T-helper 17 cell (primary cell): ENCODE results near the gene PAK2. TPM values are rescaled to one million over a fixed set of nuclear protein-coding genes. Genes with fewer than 3 reads are reported as not detected.
"Not testable (repeated sequence)": the region's sequence is repeated elsewhere in the genome, so short reads cannot be mapped to it uniquely, and the experiment has no call there.

Experiments used
- ATAC-seq: fragments of 150-1000 bp; cut with Tn5 transposase; 2 replicates; pipeline ENCODE4 v1.10.0; 2021; ENCODE audit warnings: mild to moderate bottlenecking, moderate library complexity
- DNase-seq, 3 donors: peaks; one replicate each; pipeline versions ENCODE4 v3.0.0 to v3.0.0-alpha.2; 2020 to 2021
- H3K9me3 ChIP-seq: one replicate; pipeline ENCODE4 v1.7.0; 2013; ENCODE audit warnings: low read length, mild to moderate bottlenecking; ENCODE audit not compliant: control insufficient read depth, poor library complexity, severe bottlenecking
- H3K27ac Mint-ChIP-seq: one replicate; pipeline ENCODE4 v1.8.0; 2022; ENCODE audit warnings: mild to moderate bottlenecking, moderate library complexity, mixed read lengths
- H3K27me3 Mint-ChIP-seq: one replicate; pipeline ENCODE4 v1.8.0; 2022; ENCODE audit warnings: mixed read lengths
- H3K36me3 Mint-ChIP-seq: one replicate; pipeline ENCODE4 v1.8.0; 2022; ENCODE audit warnings: low read depth, mixed read lengths
- H3K4me1 Mint-ChIP-seq: one replicate; pipeline ENCODE4 v1.8.0; 2022; ENCODE audit warnings: mild to moderate bottlenecking, mixed read lengths
- H3K4me3 Mint-ChIP-seq: one replicate; pipeline ENCODE4 v1.8.0; 2022; ENCODE audit warnings: mild to moderate bottlenecking, moderate library complexity, mixed read lengths
- total RNA-seq, 4 donors: library from RNA in 2 of 4; stranded (reverse) in 2 of 4; gene quantifications; one replicate each; pipeline ENCODE4 v1.2.3 and lab custom pipeline; 2022 to 2026

PAK2 gene
- total RNA-seq, 2 donors from 2014 or later = 70.6 to 80.0 TPM

DNA sequence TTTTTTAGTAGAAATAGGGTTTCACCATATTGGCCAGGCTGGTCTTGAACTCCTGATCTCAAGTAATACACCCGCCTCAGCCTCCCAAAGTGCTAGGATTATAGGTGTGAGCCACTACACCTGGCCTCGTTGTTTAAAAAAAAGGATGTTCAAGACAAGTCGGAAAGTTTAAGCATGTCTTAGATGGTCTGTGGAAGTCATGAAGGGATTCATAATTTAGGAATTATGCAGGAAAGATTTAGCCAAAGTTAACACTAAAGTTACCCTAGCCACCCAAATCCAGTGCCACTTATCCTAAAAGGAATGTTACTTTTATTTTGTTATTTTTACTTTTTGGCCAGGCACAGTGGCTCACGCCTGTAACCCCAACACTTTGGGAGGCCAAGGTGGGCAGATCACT is 108.7 kb downstream of the PAK2 start:
- H3K4me3 Mint-ChIP-seq, H3K4me1 Mint-ChIP-seq, H3K27ac Mint-ChIP-seq, ATAC-seq, DNase-seq, H3K9me3 ChIP-seq, H3K36me3 Mint-ChIP-seq: not testable (repeated sequence)
- peaks cover 16% of the 10 kb centered on the region for H3K27me3 Mint-ChIP-seq

DNA sequence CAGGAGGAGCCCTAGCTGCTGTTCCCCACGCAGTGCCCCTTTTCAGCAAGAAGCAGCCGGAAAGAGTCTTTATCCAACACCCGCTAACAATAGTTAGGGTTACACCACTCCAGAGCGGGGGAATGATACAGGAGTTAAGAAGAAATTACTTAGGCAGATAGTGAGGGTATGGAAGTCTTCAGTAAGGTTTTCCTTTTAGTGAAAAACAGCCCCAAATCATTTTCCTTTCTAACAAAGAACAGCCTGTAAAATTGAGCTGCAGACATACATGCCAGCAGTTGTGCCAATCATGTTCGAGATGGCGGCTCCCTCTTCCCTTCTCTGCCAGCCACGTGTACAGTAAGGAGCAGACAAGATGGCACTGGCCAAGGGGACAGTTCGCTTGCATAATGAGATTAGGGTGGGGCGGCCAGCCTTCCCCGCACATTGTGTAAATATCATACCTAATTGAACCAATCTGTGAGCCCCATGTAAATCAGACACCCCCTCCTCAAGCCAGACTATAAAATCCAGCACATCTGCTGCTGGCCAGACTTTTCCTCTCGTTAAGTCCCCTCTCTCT is 109.6 kb downstream of the PAK2 start:
- Mint-ChIP-seq H3K4me1 (no peaks in the 10 kb centered on the region), H3K27ac (no peak overlapping the region), H3K4me3 (no peak overlapping the region)

DNA sequence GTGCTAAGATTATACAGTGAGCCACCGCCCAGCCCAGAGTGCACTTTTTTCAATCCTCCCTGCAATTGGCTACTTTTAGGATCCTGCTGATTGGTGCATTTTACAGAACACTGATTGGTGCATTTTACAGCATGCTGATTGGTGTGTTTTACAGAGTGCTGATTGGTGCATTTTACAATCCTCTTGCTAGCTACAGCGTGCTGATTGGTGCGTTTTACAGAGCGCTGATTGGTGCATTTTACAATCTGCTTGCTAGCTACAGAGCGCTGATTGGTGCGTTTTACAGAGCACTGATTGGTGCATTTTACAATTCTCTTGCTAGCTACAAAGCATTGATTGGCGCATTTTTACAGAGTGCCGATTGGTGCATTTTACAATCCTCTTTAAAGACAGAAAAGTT is 123.3 kb downstream of the PAK2 start:
- ATAC-seq, H3K27ac Mint-ChIP-seq, H3K4me3 Mint-ChIP-seq, H3K36me3 Mint-ChIP-seq, H3K27me3 Mint-ChIP-seq, H3K4me1 Mint-ChIP-seq, H3K9me3 ChIP-seq, DNase-seq: not testable (repeated sequence)

More for the DNA sequence above, 109.6 kb downstream of the PAK2 start:
- ATAC-seq (no peak), DNase-seq (no peak)
- H3K36me3 Mint-ChIP-seq = no peaks in the 10 kb centered on the region
- H3K9me3 ChIP-seq = no peaks in the 10 kb centered on the region
- peaks cover 16% of the 10 kb centered on the region for H3K27me3 Mint-ChIP-seq

DNA sequence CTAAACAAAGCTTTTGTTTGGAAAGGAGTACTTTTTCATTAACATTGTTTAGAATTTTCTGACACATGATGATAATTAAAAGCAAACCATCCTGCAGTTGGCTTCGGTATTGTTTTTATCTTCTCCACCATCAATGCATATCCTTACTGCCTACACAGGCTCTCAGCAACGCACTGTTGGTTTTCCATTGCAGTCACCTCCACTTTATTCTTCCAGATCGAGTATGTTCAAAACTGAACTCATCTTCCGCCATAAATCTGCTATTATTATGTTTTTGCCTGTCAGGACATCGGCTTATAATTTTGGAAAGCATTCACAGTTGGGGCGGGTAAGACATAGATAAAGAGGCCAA is 127.5 kb downstream of the PAK2 start:
- peak overlapping the region; percentile 92 for H3K4me3 Mint-ChIP-seq
- H3K4me1 Mint-ChIP-seq = peaks cover 10% of the 10 kb centered on the region
- ATAC-seq = no peak
- H3K36me3 Mint-ChIP-seq = no peaks in the 10 kb centered on the region
- no peak for DNase-seq
- H3K27ac Mint-ChIP-seq = peak overlapping the region; percentile 91
- H3K9me3 ChIP-seq = no peaks in the 10 kb centered on the region
- H3K27me3 Mint-ChIP-seq = no peaks in the 10 kb centered on the region

DNA sequence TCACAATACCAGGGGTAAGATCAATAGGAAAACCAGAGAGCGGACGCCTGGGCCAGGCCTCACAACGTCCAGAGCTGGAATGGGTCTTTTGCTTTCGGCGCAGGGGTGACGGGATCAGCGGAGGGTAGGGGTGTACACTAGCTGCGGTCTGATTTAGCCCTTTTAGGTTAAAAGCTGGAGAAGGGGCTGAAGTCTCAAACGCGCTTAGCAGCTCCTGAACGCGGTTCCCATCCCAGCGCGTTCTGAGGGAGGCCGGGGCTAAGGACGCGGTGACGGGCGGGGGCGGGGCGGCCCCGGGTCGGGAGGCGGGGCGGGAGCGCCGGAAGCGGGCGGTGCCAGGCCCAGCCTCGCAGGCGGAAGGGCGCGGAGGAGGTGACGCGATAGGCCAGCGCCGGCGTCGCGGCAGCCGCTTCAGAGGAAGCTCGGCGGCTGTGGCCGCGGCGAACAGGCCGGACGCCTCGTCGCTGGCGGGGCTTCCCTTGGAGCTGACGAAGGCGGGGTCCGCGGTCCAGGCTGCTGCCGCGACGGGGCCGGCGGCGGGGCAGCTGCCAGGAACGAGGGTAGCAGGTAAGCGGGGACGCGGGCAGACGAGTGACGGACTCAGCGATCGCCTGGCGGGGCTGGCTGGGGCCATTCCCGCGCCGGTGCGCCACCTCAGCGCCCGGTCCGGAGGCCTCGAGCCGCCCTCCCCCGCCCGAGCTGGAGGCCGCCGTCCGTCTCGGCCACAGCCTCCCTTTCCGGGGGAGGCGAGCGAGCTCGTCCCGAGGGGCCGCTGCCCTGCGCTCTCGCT is 128.0 kb downstream of the PAK2 start, which contains the start of gene SENP5:
Gene SENP5, plus strand, starts transcription at position 414 of the 790 bp plus-strand sequence. CDS start 17,262 bp downstream, outside the sequence.
- peaks cover 11% of the 10 kb centered on the region for H3K4me1 Mint-ChIP-seq
- no peaks in the 10 kb centered on the region for H3K9me3 ChIP-seq
- peak; percentile 81 to 90 (median 87) for DNase-seq
- H3K36me3 Mint-ChIP-seq = no peaks in the 10 kb centered on the region
- H3K27ac Mint-ChIP-seq = peak within 1 kb of the TSS; percentile 91
- peak within 1 kb of the TSS; percentile 98 for H3K4me3 Mint-ChIP-seq
- H3K27me3 Mint-ChIP-seq = no peaks in the 10 kb centered on the region
- peak; percentile 97 for ATAC-seq

DNA sequence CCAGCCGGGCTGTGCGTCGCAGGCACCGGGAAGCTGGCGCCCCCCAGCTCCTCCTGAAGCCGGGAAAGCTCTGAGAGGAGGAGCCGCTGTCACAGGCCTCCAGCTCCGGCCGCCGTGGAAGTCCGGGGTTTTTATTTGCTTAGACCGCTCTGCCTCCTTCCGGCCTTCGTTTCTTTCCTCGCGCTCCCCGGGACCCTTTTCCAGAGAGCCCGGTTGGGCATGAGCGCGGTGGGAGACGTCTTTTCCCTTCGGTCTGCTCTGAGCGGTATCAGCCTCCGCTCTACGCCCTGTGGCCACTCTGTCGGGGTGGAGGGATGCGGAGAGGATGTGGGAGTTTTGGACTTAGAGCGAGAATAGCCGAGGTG is 128.6 kb downstream of the PAK2 start:
- H3K9me3 ChIP-seq = no peaks in the 10 kb centered on the region
- peak overlapping the region; percentile 86 for H3K27ac Mint-ChIP-seq
- DNase-seq (peak in 1 of 3 donors; percentile 7), ATAC-seq (no peak)
- H3K36me3 Mint-ChIP-seq = no peaks in the 10 kb centered on the region
- peaks cover 11% of the 10 kb centered on the region for H3K4me1 Mint-ChIP-seq
- H3K27me3 Mint-ChIP-seq = no peaks in the 10 kb centered on the region
- peak overlapping the region; percentile 98 for H3K4me3 Mint-ChIP-seq

DNA sequence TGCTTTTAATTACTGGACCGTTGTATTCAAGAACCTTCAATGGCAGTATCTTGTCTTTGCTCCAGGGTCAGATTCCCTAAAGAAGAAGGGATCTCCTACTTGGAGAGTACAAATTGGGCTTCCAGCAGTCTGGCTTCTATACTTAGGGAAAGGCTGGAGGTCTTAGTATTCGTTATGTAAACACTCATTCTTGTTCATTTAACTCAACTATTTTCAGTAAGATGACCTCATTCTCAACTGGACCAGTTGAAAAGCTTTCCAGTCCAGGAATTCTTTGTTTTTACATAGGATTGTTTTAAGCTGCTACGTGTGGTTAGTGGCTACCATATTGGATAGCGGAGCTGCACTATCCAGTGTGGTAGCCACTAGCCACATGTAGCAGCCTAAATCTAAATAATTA is 132.7 kb downstream of the PAK2 start:
- Mint-ChIP-seq H3K36me3 (no peaks in the 10 kb centered on the region), H3K27me3 (no peaks in the 10 kb centered on the region), H3K27ac (no peak overlapping the region), H3K4me3 (no peak overlapping the region), H3K4me1 (peaks cover 23% of the 10 kb centered on the region)
- DNase-seq = no peak
- no peak for ATAC-seq
- no peaks in the 10 kb centered on the region for H3K9me3 ChIP-seq

DNA sequence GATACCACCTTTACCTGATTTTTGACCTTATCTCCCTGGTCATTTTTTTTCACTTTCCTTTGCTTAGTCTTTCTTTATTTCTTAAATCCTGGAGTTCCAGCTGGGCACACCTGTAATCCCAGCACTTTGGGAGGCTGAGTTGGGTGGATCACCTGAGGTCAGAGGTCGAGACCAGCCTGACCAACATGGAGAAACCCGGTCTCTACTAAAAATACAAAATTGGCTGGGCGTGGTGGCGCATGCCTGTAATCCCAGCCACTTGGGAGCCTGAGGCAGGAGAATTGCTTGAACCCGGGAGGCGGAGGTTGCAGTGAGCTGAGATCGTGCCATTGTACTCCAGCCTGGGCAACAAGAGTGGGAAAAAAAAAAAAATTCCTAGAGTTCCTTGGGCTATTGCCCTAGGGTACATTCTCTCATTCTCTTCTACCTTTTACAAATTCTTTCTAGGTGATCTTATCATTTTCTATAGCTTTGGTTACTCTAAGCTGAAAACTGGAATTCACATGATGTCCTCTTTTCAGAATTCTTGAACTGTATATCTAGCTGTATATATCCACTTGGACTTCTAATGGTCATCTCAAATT is 134.9 kb downstream of the PAK2 start:
- DNase-seq, H3K27ac Mint-ChIP-seq, H3K27me3 Mint-ChIP-seq, H3K36me3 Mint-ChIP-seq, ATAC-seq, H3K4me3 Mint-ChIP-seq, H3K9me3 ChIP-seq: not testable (repeated sequence)
- H3K4me1 Mint-ChIP-seq = peaks cover 36% of the 10 kb centered on the region

DNA sequence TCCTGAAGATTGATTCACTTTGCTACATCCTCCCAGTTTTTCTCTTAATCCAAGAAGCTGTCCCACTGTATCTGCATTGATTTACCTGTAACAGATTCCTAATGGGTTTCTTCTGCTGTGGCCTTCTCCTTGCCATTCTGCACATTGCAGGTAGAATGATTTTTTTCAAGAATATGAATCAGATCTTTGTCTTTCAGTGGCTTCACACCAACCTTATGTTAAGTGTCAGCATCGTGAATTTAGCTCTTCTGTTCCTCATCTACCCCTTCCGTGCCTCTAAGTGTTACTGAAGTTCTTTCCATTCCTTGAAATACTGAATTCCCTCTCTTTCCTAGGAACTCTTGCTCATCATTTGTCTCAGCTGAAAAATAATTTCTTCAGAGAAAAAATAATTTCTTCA is 135.6 kb downstream of the PAK2 start:
- no peak for ATAC-seq
- no peaks in the 10 kb centered on the region for H3K36me3 Mint-ChIP-seq

More for the DNA sequence above, 135.6 kb downstream of the PAK2 start:
- H3K9me3 ChIP-seq = no peaks in the 10 kb centered on the region
- no peak overlapping the region for H3K27ac Mint-ChIP-seq
- peaks cover 33% of the 10 kb centered on the region for H3K4me1 Mint-ChIP-seq
- no peak overlapping the region for H3K4me3 Mint-ChIP-seq
- DNase-seq = no peak
- no peaks in the 10 kb centered on the region for H3K27me3 Mint-ChIP-seq

Other genes with a start within 250 kb of the PAK2 start
- 10 to 100 TPM; 36.9 to 37.9 TPM for gene RNF168, start 236.1 kb upstream of the PAK2 start, total RNA-seq
- gene SMCO1, start 224.5 kb upstream of the PAK2 start, total RNA-seq = not detected
- gene WDR53, start 171.3 kb upstream of the PAK2 start, total RNA-seq = 10 to 100 TPM; 18.1 to 29.6 TPM
- 1 to 10 TPM; 4.9 to 8.3 TPM for gene FBXO45, start 171.2 kb upstream of the PAK2 start, total RNA-seq
- 10 to 100 TPM; 15.1 to 15.5 TPM for gene NRROS, start 100.2 kb upstream of the PAK2 start, total RNA-seq
- 1 to 10 TPM; 1.4 to 2.1 TPM for gene CEP19, start 27.6 kb upstream of the PAK2 start, total RNA-seq
- 10 to 100 TPM; 18.0 to 19.7 TPM for gene PIGX, start 27.5 kb upstream of the PAK2 start, total RNA-seq
- 10 to 100 TPM; 59.3 to 65.5 TPM for gene SENP5, start 128.1 kb downstream of the PAK2 start, total RNA-seq
- 10 to 100 TPM; 48.7 to 51.7 TPM for gene NCBP2, start 202.7 kb downstream of the PAK2 start, total RNA-seq
- 1 to 10 TPM in 1 of 2 donors, under 1 TPM in 1; 0.89 to 1.5 TPM for gene PIGZ, start 229.0 kb downstream of the PAK2 start, total RNA-seq